ENCODE results near the gene RUNX3. TPM values are rescaled to one million over a fixed set of nuclear protein-coding genes. Genes with fewer than 3 reads are reported as not detected.
A peak's percentile ranks its signal among the peaks of the same experiment; 100 is the strongest.

RUNX3 gene
- total and polyA plus RNA-seq, 4 experiments from 2014 or later: 12.5 to 112 (median 78.0) TPM

GRCh38 chr1:24972221-24972914 is 42.3 kb upstream of the RUNX3 start:
- no peak overlapping the region for H3K27ac ChIP-seq (ENCODE audit: low read depth, low read length)
- no peak overlapping the region for H3K27ac Mint-ChIP-seq

GRCh38 chr1:24970926-24971875 is 41.1 kb upstream of the RUNX3 start:
- Mint-ChIP-seq H3K9me3 (peaks cover 4 to 23% (median 16%) of the 10 kb centered on the region in 8 donors), H3K4me1 (peaks cover 18 to 47% (median 28%) of the 10 kb centered on the region in 4 donors), H3K36me3 (peaks cover 2 to 9% of the 10 kb centered on the region in 2 donors), H3K4me3 (peak overlapping the region in 3 of 8 donors; percentile 25 to 43 (median 34)), H3K27ac (peak overlapping the region in 5 of 7 donors; percentile 17 to 84 (median 65)), H3K27me3 (no peaks in the 10 kb centered on the region)
- Histone ChIP-seq H3K27me3 (ENCODE audit: insufficient read depth, low read length) (no peaks in the 10 kb centered on the region), H3K4me1 (ENCODE audit: insufficient read depth, low read length) (peaks cover 25% of the 10 kb centered on the region), H3K9me3 (ENCODE audit: control insufficient read depth in 1 of 2, low read length in 2 of 2) (peaks cover 0 to 9% of the 10 kb centered on the region in 2 donors), H3K36me3 (ENCODE audit: insufficient read depth, low read length) (no peaks in the 10 kb centered on the region), H3K4me3 (ENCODE audit: low read length in 2 of 2) (no peak overlapping the region), H3K27ac (ENCODE audit: low read depth, low read length) (no peak overlapping the region)
- ChIA-PET POLR2A (ENCODE audit: partially characterized antibody) (interaction anchor here (0.9 to 2.0 kb wide), 8 partner anchors 8 to 51 kb away, joined by 3 to 10 read pairs (median 4); no protein-coding TSS in a partner anchor), CTCF (ENCODE audit: partially characterized antibody) (interaction anchor here (1.1 to 2.5 kb wide), 5 partner anchors 20 to 66 kb away, joined by 3 to 12 read pairs (median 4); no protein-coding TSS in a partner anchor)
- intact Hi-C loops (cut with micrococcal nuclease): no loop called here
- no peak for DNase-seq

More at GRCh38 chr1:24972221-24972914, 42.3 kb upstream of the RUNX3 start:
- no peaks in the 10 kb centered on the region for H3K27me3 Mint-ChIP-seq
- Histone ChIP-seq H3K27me3 (ENCODE audit: insufficient read depth, low read length) (no peaks in the 10 kb centered on the region), H3K4me3 (ENCODE audit: low read length in 2 of 2) (no peak overlapping the region), H3K4me1 (ENCODE audit: insufficient read depth, low read length) (peaks cover 27% of the 10 kb centered on the region), H3K9me3 (ENCODE audit: control insufficient read depth in 1 of 2, low read length in 2 of 2) (peaks cover 0 to 11% of the 10 kb centered on the region in 2 donors), H3K36me3 (ENCODE audit: insufficient read depth, low read length) (no peaks in the 10 kb centered on the region)
- H3K9me3 Mint-ChIP-seq: peaks cover 4 to 32% (median 22%) of the 10 kb centered on the region in 8 donors
- H3K4me3 Mint-ChIP-seq: no peak overlapping the region
- H3K4me1 Mint-ChIP-seq: peaks cover 17 to 43% (median 26%) of the 10 kb centered on the region in 4 donors
- H3K36me3 Mint-ChIP-seq: peaks cover 2 to 9% of the 10 kb centered on the region in 2 donors
- intact Hi-C loops (cut with micrococcal nuclease): no loop called here
- CTCF ChIA-PET (ENCODE audit: partially characterized antibody): interaction anchor here (1.1 to 2.5 kb wide), 6 partner anchors 18 to 65 kb away, joined by 3 to 12 read pairs (median 7); no protein-coding TSS in a partner anchor
- no peak for DNase-seq
- POLR2A ChIA-PET (ENCODE audit: partially characterized antibody): interaction anchor here (0.6 to 2.0 kb wide), 7 partner anchors 9 to 529 kb away, joined by 3 to 10 read pairs (median 4); no protein-coding TSS in a partner anchor

- H3K27me3 Mint-ChIP-seq: no peaks in the 10 kb centered on the region
- H3K4me1 Mint-ChIP-seq: peaks cover 18 to 55% (median 32%) of the 10 kb centered on the region in 4 donors
- intact Hi-C loops (cut with micrococcal nuclease): no loop called here
- Histone ChIP-seq H3K4me1 (ENCODE audit: insufficient read depth, low read length) (peaks cover 32% of the 10 kb centered on the region), H3K27me3 (ENCODE audit: insufficient read depth, low read length) (no peaks in the 10 kb centered on the region), H3K27ac (ENCODE audit: low read depth, low read length) (no peak overlapping the region), H3K9me3 (ENCODE audit: control insufficient read depth in 1 of 2, low read length in 2 of 2) (peaks cover 0 to 4% of the 10 kb centered on the region in 2 donors), H3K36me3 (ENCODE audit: insufficient read depth, low read length) (no peaks in the 10 kb centered on the region), H3K4me3 (ENCODE audit: low read length in 2 of 2) (no peak overlapping the region)
- peaks cover 2 to 15% (median 10%) of the 10 kb centered on the region in 8 donors for H3K9me3 Mint-ChIP-seq
- H3K27ac Mint-ChIP-seq: peak overlapping the region in 2 of 7 donors; percentile 70 to 84
- CTCF ChIA-PET (ENCODE audit: partially characterized antibody): interaction anchor here (1.3 to 2.5 kb wide), 3 partner anchors 17 to 67 kb away, joined by 3 to 12 read pairs (median 3); no protein-coding TSS in a partner anchor
- POLR2A ChIA-PET (ENCODE audit: partially characterized antibody): interaction anchor here (1.6 kb wide), 1 partner anchor 25 kb away, joined by 3 read pairs; no protein-coding TSS in a partner anchor
- no peak for DNase-seq
- peaks cover 2 to 5% of the 10 kb centered on the region in 2 donors for H3K36me3 Mint-ChIP-seq
- no peak overlapping the region for H3K4me3 Mint-ChIP-seq
Measured at GRCh38 chr1:24970399-24970753, 40.3 kb upstream of the RUNX3 start.

GRCh38 chr1:24969596-24970398 is 39.7 kb upstream of the RUNX3 start:
- CTCF ChIA-PET (ENCODE audit: partially characterized antibody): interaction anchor here (1.4 to 2.5 kb wide), 2 partner anchors 16 to 67 kb away, joined by 3 to 12 read pairs; no protein-coding TSS in a partner anchor
- Mint-ChIP-seq H3K27me3 (peaks cover 0 to 2% of the 10 kb centered on the region in 2 donors), H3K36me3 (peaks cover 3% of the 10 kb centered on the region in 2 donors), H3K4me3 (no peak overlapping the region), H3K4me1 (peaks cover 20 to 61% (median 36%) of the 10 kb centered on the region in 4 donors), H3K27ac (peak overlapping the region in 3 of 7 donors; percentile 16 to 71 (median 30)), H3K9me3 (peaks cover 0 to 9% (median 5%) of the 10 kb centered on the region in 8 donors)
- no peak for DNase-seq
- H3K4me3 ChIP-seq (ENCODE audit: low read length in 2 of 2): no peak overlapping the region
- no peaks in the 10 kb centered on the region for H3K9me3 ChIP-seq (ENCODE audit: control insufficient read depth in 1 of 2, low read length in 2 of 2)
- H3K27me3 ChIP-seq (ENCODE audit: insufficient read depth, low read length): no peaks in the 10 kb centered on the region
- H3K36me3 ChIP-seq (ENCODE audit: insufficient read depth, low read length): no peaks in the 10 kb centered on the region
- intact Hi-C loops (cut with micrococcal nuclease): no loop called here
- POLR2A ChIA-PET (ENCODE audit: partially characterized antibody): interaction anchor here (1.6 kb wide), 1 partner anchor 26 kb away, joined by 3 read pairs; no protein-coding TSS in a partner anchor
- peaks cover 38% of the 10 kb centered on the region for H3K4me1 ChIP-seq (ENCODE audit: insufficient read depth, low read length)
- H3K27ac ChIP-seq (ENCODE audit: low read depth, low read length): no peak overlapping the region

GRCh38 chr1:24968941-24969585 is 39.0 kb upstream of the RUNX3 start:
- H3K9me3 ChIP-seq (ENCODE audit: control insufficient read depth in 1 of 2, low read length in 2 of 2): no peaks in the 10 kb centered on the region
- no peak for DNase-seq
- intact Hi-C loops (cut with micrococcal nuclease): no loop called here
- Mint-ChIP-seq H3K27me3 (peaks cover 0 to 2% of the 10 kb centered on the region in 2 donors), H3K27ac (peak overlapping the region in 4 of 7 donors; percentile 6 to 48 (median 22)), H3K9me3 (peaks cover 0 to 2% (median 0%) of the 10 kb centered on the region in 8 donors), H3K4me1 (peaks cover 25 to 69% (median 41%) of the 10 kb centered on the region in 4 donors), H3K36me3 (peaks cover 0 to 4% of the 10 kb centered on the region in 2 donors), H3K4me3 (no peak overlapping the region)
- H3K4me3 ChIP-seq (ENCODE audit: low read length in 2 of 2): no peak overlapping the region
- no peaks in the 10 kb centered on the region for H3K27me3 ChIP-seq (ENCODE audit: insufficient read depth, low read length)
- H3K27ac ChIP-seq (ENCODE audit: low read depth, low read length): no peak overlapping the region
- POLR2A ChIA-PET (ENCODE audit: partially characterized antibody): no interaction called here
- peaks cover 45% of the 10 kb centered on the region for H3K4me1 ChIP-seq (ENCODE audit: insufficient read depth, low read length)
- H3K36me3 ChIP-seq (ENCODE audit: insufficient read depth, low read length): no peaks in the 10 kb centered on the region
- CTCF ChIA-PET (ENCODE audit: partially characterized antibody): interaction anchor here (1.4 to 1.6 kb wide), 2 partner anchors 15 to 19 kb away, joined by 3 to 4 read pairs; no protein-coding TSS in a partner anchor

GRCh38 chr1:24967962-24968361 is 37.9 kb upstream of the RUNX3 start:
- Histone ChIP-seq H3K4me3 (ENCODE audit: low read length in 2 of 2) (no peak overlapping the region), H3K27me3 (ENCODE audit: insufficient read depth, low read length) (no peaks in the 10 kb centered on the region), H3K36me3 (ENCODE audit: insufficient read depth, low read length) (no peaks in the 10 kb centered on the region), H3K9me3 (ENCODE audit: control insufficient read depth in 1 of 2, low read length in 2 of 2) (no peaks in the 10 kb centered on the region), H3K27ac (ENCODE audit: low read depth, low read length) (no peak overlapping the region), H3K4me1 (ENCODE audit: insufficient read depth, low read length) (peaks cover 56% of the 10 kb centered on the region)
- no peaks in the 10 kb centered on the region for H3K9me3 Mint-ChIP-seq
- ChIA-PET POLR2A (ENCODE audit: partially characterized antibody) (interaction anchor here (0.6 to 5.4 kb wide), 4 partner anchors 14 to 813 kb away, joined by 3 to 35 read pairs (median 4); no protein-coding TSS in a partner anchor), CTCF (ENCODE audit: partially characterized antibody) (interaction anchor here (0.7 to 1.6 kb wide), 3 partner anchors 20 to 123 kb away, joined by 3 to 5 read pairs (median 4); no protein-coding TSS in a partner anchor)
- peaks cover 0 to 2% of the 10 kb centered on the region in 2 donors for H3K27me3 Mint-ChIP-seq
- H3K27ac Mint-ChIP-seq: peak overlapping the region in 3 of 7 donors; percentile 15 to 56 (median 30)
- H3K4me3 Mint-ChIP-seq: no peak overlapping the region
- peaks cover 0 to 4% of the 10 kb centered on the region in 2 donors for H3K36me3 Mint-ChIP-seq
- DNase-seq: no peak
- peaks cover 26 to 80% (median 47%) of the 10 kb centered on the region in 4 donors for H3K4me1 Mint-ChIP-seq
- intact Hi-C loops (cut with micrococcal nuclease): no loop called here

Data from CD4-positive, alpha-beta memory T cell (primary cell).